KOPT-K1 (cell line): ENCODE measurements around the gene KIF26B.
A peak's percentile ranks its signal among the peaks of the same experiment; 100 is the strongest.

ENCODE experiments used
- H3K27ac ChIP-seq: fragments of 200-600 bp; sonication (generic); 2 replicates; pipeline ENCODE4 v1.5.1; 2016; ENCODE audit warnings: antibody characterized with exemption, mild to moderate bottlenecking, low read depth, low read length; ENCODE audit not compliant: poor library complexity, severe bottlenecking
- H3K36me3 ChIP-seq: fragments of 200-600 bp; sonication (generic); 2 replicates; pipeline ENCODE4 v1.5.1; 2017; ENCODE audit warnings: antibody characterized with exemption, mild to moderate bottlenecking, low read length, moderate library complexity; ENCODE audit not compliant: insufficient read depth
- H3K9me3 ChIP-seq: fragments of 200-600 bp; sonication (generic); 2 replicates; pipeline ENCODE4 v1.5.1; 2017; ENCODE audit warnings: antibody characterized with exemption, low read length, mild to moderate bottlenecking; ENCODE audit not compliant: insufficient read depth, poor library complexity, severe bottlenecking

KIF26B gene

DNA sequence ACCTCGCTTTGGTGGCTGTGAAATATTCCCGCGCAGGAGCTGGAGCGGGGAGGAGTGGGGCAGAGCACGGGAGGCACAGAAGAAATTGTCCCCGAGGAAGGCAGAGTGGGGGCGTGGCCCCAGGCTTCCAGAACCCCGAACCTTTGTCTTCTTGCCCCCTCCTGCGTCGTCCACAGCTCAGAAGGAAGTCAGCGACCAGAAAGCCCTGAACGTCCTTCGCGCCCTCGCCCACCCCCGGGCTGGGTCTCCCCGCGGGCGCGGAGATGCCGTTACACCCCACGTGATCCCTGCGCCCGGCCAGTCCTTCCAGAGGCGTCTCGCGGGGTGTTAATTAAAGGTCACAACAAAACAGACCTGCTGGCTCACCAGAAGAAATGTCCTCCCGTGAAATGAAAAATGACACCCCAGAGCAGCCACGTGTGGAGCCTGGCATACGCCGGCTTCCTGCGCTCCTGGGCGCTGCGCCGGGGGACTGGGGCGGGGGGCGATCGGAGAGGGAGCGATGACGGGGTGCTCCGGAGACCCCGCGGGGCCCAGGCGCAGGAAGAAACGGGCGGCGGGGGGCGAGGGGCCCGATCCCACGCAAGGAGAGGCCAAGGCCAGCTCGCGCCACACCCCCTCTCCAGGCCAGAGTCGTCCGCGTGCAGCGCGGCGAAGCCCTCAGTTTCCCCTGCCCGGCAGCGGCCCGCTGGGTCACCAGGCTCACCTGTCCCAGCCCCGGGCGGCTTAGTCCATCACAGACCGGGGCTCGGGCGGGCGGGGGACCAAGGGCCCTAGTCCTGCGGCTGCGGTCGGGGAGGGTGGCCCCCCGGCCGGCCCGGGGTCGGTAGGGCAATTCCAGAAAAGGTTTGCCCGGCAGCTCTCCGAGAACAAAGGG lies 995 bp upstream of the KIF26B start:
- H3K27ac ChIP-seq, result no peak overlapping the region
- no peaks in the 10 kb centered on the region for H3K9me3 ChIP-seq
- no peaks in the 10 kb centered on the region for H3K36me3 ChIP-seq

DNA sequence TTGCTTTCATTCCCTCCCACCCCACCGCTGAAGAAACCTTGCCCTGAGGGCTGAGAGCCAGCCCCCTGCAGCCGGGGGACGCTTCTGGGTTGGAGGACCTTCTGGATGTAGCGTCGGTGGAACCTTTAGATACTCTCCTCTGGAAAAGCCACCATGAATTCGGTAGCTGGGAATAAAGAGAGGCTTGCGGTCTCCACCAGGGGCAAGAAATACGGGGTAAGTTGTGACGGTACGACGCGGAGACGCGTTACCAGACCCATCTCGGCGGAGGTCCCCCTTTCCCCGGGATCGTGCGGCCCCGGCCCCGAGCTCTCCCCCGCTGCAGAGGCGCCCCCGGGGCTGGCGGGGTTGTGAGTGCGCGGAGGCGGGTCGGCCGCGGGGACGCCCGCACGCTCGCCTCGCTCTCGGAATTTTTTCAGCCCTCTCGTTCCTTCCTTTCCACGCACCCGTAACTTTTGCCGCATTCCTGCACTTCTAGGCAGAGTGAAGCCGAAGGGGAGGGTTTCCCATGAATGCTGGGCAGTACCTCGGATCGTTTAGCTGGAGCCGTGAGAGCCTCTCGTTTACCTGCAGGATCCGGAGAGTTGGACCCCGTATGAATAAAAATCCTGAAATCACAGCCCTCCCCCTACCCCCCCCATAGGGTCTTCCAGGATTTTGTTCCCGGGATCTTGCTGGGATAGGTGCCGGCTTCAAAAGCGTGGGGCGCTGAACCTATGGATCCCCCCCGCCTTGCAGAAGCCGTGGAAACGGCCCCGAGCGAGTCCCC lies 671 bp downstream of the KIF26B start:
- Histone ChIP-seq H3K9me3 (no peaks in the 10 kb centered on the region), H3K27ac (no peak overlapping the region), H3K36me3 (no peaks in the 10 kb centered on the region)

DNA sequence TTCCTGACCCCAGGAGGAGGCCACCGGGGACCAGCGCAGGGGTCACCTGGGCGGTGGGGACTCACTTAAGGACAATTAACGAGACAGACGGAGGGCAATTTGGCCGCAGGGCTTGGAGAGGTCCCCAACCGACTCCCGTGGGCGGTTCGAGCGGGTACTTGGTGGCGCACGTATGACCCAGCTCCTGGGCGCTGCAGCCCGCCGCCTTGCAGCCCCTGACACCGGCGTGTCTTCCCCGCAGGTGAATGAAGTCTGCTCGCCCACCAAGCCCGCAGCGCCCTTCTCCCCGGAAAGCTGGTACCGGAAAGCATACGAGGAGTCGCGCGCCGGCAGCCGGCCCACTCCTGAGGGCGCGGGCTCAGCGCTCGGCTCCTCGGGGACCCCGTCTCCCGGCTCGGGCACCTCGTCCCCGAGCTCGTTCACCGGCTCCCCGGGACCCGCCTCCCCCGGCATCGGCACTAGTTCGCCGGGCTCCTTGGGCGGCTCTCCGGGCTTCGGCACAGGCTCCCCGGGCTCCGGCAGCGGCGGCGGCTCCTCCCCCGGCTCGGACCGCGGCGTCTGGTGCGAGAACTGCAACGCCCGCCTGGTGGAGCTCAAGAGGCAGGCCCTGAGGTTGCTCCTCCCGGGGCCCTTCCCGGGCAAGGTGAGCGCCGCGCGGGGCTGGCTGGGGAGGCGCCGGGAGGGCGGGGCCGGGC lies 1.4 kb downstream of the KIF26B start:
- no peaks in the 10 kb centered on the region for H3K36me3 ChIP-seq
- H3K9me3 ChIP-seq, result no peaks in the 10 kb centered on the region
- H3K27ac ChIP-seq, result peak overlapping the region; percentile 1

- no peaks in the 10 kb centered on the region for H3K9me3 ChIP-seq
- H3K27ac ChIP-seq, result peak overlapping the region; percentile 1
- no peaks in the 10 kb centered on the region for H3K36me3 ChIP-seq
Measured at GRCh38 chr1:245156736-245157505, 2.1 kb downstream of the KIF26B start.

- Histone ChIP-seq H3K36me3 (no peaks in the 10 kb centered on the region), H3K9me3 (no peaks in the 10 kb centered on the region), H3K27ac (no peak overlapping the region)
Measured at GRCh38 chr1:245158913-245159312, 4.1 kb downstream of the KIF26B start.

- Histone ChIP-seq H3K9me3 (no peaks in the 10 kb centered on the region), H3K27ac (no peak overlapping the region)
Measured at GRCh38 chr1:245160288-245160687, 5.5 kb downstream of the KIF26B start.

DNA sequence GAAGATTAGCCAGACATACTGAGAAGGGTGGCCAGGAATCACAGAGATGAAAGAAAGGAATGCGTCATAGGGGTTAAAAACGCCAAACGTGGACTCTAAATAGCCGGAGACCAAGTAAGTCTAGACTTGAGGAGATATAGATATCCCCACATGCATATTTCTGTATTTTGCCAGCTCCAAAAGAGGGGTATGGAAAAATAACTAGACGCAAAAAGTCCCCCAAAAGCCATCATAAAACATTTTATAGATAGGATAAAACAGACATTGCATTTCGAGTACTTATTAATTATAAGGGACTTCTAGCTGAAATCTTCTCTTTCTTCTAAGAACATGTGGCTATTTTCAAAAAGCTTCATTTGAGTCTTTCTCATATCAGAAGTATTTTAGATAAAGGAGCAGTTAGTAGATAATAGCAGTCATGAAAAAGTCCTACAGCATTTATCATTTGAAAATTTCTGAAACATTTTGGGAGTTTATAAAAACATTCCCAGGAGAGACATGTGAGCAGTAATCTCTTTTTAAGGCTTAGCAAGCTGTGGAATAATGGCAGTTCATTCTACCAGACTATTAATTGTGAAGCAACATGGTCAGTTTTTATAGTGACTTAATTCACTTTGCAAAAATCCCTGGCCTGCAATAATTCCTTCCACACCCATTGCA lies 6.1 kb downstream of the KIF26B start:
- Histone ChIP-seq H3K27ac (no peak overlapping the region), H3K9me3 (no peaks in the 10 kb centered on the region), H3K36me3 (no peaks in the 10 kb centered on the region)

More at GRCh38 chr1:245160288-245160687, 5.5 kb downstream of the KIF26B start:
- H3K36me3 ChIP-seq, result no peaks in the 10 kb centered on the region

- Histone ChIP-seq H3K36me3 (no peaks in the 10 kb centered on the region), H3K27ac (no peak overlapping the region), H3K9me3 (no peaks in the 10 kb centered on the region)
Measured at GRCh38 chr1:245161866-245162265, 7.1 kb downstream of the KIF26B start.

DNA sequence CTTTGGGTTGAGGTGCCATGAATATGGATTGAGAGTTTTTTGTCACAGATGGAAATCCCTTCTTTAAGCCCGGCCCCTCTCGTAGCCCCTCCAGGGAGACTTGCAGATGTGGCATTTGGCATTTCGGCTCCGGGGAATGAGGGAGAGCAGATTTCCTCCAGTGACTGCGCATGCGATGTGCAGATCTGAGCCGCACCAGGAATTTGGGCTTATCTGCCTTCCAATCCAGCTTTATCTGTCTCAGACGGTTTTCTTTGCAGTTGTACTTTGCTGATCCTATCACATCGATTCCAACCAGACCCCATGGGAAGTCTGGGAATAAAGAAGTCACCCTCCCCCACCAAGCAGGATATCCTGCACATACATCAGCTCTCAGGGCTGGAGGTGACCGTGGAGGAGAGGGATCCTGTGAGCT lies 11.7 kb downstream of the KIF26B start:
- no peaks in the 10 kb centered on the region for H3K9me3 ChIP-seq
- no peaks in the 10 kb centered on the region for H3K36me3 ChIP-seq
- no peak overlapping the region for H3K27ac ChIP-seq

GRCh38 chr1:245168086-245168485 lies 13.3 kb downstream of the KIF26B start:
- Histone ChIP-seq H3K36me3 (no peaks in the 10 kb centered on the region), H3K9me3 (no peaks in the 10 kb centered on the region), H3K27ac (no peak overlapping the region)

- Histone ChIP-seq H3K9me3 (no peaks in the 10 kb centered on the region), H3K36me3 (no peaks in the 10 kb centered on the region), H3K27ac (no peak overlapping the region)
Measured at GRCh38 chr1:245168906-245169305, 14.1 kb downstream of the KIF26B start.

DNA sequence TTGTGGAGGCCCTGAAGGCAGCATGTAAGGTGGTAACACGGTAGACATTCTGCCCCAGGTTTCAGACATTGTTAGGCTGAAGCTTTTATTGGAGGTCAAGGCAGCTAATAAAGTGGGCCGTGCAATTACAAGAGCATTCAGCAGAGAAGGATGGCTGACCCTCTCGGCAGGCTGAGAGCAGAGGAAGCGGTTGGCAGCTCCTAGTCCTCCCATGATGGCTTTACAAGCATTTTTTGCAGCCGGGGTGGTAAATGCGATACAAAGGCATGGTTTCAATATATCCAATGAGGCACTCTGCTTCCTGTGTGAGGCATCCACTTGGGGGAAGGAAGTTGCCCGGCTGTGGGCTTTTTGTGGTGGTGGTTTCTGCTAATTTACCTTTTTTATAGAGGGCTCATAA lies 14.6 kb downstream of the KIF26B start:
- H3K9me3 ChIP-seq, result no peaks in the 10 kb centered on the region
- H3K27ac ChIP-seq, result no peak overlapping the region
- no peaks in the 10 kb centered on the region for H3K36me3 ChIP-seq

DNA sequence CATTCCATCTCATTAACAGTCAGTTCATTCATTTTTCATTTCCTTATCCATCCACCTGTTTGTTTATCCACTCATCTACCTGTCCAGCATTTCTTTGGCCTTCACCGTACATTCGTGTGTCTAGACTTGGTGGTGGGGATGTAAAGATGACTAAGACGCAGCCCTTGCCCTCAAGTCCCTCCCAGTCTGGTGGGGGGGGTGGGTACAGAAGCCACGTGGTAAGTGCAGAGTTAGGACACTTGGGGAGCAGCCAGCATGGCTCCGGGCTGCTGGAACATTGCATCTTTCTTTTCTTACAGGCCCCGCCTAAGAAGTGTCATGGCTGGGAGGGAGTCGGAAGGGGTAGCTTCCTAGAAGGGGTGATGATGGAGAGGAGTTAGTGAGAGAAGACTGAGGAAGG lies 17.2 kb downstream of the KIF26B start:
- Histone ChIP-seq H3K36me3 (no peaks in the 10 kb centered on the region), H3K9me3 (no peaks in the 10 kb centered on the region), H3K27ac (no peak overlapping the region)

- no peaks in the 10 kb centered on the region for H3K9me3 ChIP-seq
- no peak overlapping the region for H3K27ac ChIP-seq
- H3K36me3 ChIP-seq, result no peaks in the 10 kb centered on the region
Measured at GRCh38 chr1:245172829-245173228, 18.0 kb downstream of the KIF26B start.
